PC-9 (cell line): Measurements from ENCODE around the gene MAP4K3.

Experiments used
- CTCF ChIP-seq: fragments of 200-600 bp; sonication (generic); conservative IDR thresholded peaks from 2 replicates; pipeline ENCODE4 v1.6.1; 2017; ENCODE audit warnings: mixed run types, antibody characterized with exemption, mild to moderate bottlenecking, moderate library complexity
- EZH2 ChIP-seq: fragments of 200-600 bp; sonication (generic); IDR thresholded peaks from 2 replicates; pipeline ENCODE4 v1.8.0; 2017; ENCODE audit warnings: antibody characterized with exemption, low read depth

DNA sequence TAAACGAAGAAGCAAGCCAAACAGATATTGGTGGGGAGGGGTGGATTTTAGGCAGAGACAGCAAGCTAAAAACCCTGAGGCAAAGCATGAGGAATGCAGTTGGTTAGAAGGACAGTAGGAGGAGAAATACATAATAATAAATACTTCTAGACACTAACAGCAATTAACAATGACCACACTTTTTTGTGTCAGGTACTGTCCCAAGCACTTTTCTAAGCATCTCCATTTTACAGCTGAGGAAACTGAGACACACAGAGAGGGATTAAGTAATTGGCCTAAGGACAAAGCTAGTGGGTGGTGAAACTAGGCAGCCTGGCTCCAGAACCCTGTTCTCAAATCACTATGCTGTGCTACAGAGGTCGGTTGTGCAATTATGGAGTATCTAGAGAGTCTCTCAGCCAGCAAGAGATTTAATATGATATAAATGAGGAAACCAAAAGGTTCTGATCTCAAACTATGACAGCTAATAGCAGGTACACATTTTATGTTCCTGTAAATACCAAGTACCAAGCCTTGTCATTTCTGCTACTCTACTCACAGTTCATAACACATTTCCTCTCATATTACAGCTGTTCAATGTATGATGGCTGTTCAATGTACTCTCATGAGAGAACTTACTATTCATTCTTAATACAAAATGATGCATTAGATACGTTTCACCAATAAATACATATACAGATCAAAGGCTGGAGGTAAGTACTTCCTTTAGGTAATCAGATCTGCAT lies 5.3 kb downstream of the MAP4K3 start:
- no peak for TF ChIP-seq CTCF
- TF ChIP-seq EZH2: no peak
